T-cell (primary cell): ENCODE data around the gene HELZ. TPM values are rescaled to one million over a fixed set of nuclear protein-coding genes. Genes with fewer than 3 reads are reported as not detected.
"Not testable (repeated sequence)": the region's sequence is repeated elsewhere in the genome, so short reads cannot be mapped to it uniquely, and the experiment has no call there.

Source experiments
- ATAC-seq, 4 experiments: fragments of 200-7000 bp in 3 of 4; fragments of 150-1000 bp in 1 of 4; cut with Tn5 transposase; replicated peaks in 1 of 4; 1 replicate in 3 of 4; 2 replicates in 1 of 4; pipeline ENCODE4 v1.10.0; 2021; ENCODE audit warnings: moderate library complexity in 3 of 4, mild to moderate bottlenecking in 2 of 4, moderate number of reproducible peaks in 1 of 4
- CTCF ChIA-PET, 2 donors: fragments of 300-600 bp; sonication (Branson Sonifier 250); formaldehyde crosslinking; loops; one replicate each; lab custom pipeline; 2022; ENCODE audit warnings: antibody characterized with exemption in 2 of 2; lab: Charles Lee
- POLR2A ChIA-PET, 2 donors: fragments of 300-600 bp; sonication (Branson Sonifier 250); formaldehyde crosslinking; loops; one replicate each; lab custom pipeline; 2022; ENCODE audit warnings: antibody characterized with exemption in 2 of 2; lab: Charles Lee
- DNase-seq, 35 experiments: peaks; one replicate each; pipeline versions ENCODE4 v3.0.0 to v3.0.0-alpha.2; 2013 to 2023
- H3K27ac ChIP-seq: one replicate; pipeline ENCODE4 v1.5.1; 2013; ENCODE audit warnings: low read length
- H3K27me3 ChIP-seq, 2 experiments: replicated peaks in 1 of 2; 1 replicate in 1 of 2; 2 replicates in 1 of 2; pipeline versions ENCODE4 v1.6.1 to v1.7.0; 2013; ENCODE audit warnings: low read length in 1 of 2, mixed read lengths in 1 of 2; ENCODE audit not compliant: control insufficient read depth in 2 of 2, insufficient read depth in 2 of 2; ENCODE audit errors: extremely low read depth in 1 of 2
- H3K36me3 ChIP-seq, 2 donors: 1 replicate in 1 of 2; 2 replicates in 1 of 2; pipeline versions ENCODE4 v1.6.1 to v1.7.0; 2013; ENCODE audit warnings: low read length in 1 of 2; ENCODE audit not compliant: control insufficient read depth in 2 of 2, insufficient read depth in 1 of 2; ENCODE audit errors: extremely low read depth in 1 of 2
- H3K4me1 ChIP-seq, 2 experiments: 1 replicate in 1 of 2; 2 replicates in 1 of 2; pipeline versions ENCODE4 v1.6.1 to v1.7.0; 2013; ENCODE audit warnings: low read length in 2 of 2, mixed read lengths in 1 of 2; ENCODE audit not compliant: insufficient read depth in 2 of 2, control insufficient read depth in 1 of 2; ENCODE audit errors: extremely low read depth in 1 of 2
- H3K4me3 ChIP-seq, 2 donors: 1 replicate in 1 of 2; 2 replicates in 1 of 2; pipeline versions ENCODE4 v1.5.1 to v1.7.0; 2013; ENCODE audit warnings: mild to moderate bottlenecking in 2 of 2, low read length in 1 of 2, moderate library complexity in 1 of 2; ENCODE audit not compliant: control insufficient read depth in 1 of 2; ENCODE audit errors: extremely low read depth in 1 of 2
- H3K9me3 ChIP-seq: 2 replicates; pipeline ENCODE4 v1.7.0; 2013
- H3K27ac Mint-ChIP-seq, 2 donors: one replicate each; pipeline ENCODE4 v1.8.0; 2020 to 2021; ENCODE audit warnings: mild to moderate bottlenecking in 2 of 2, mixed read lengths in 2 of 2
- H3K27me3 Mint-ChIP-seq, 2 donors: one replicate each; pipeline ENCODE4 v1.8.0; 2021 to 2022; ENCODE audit warnings: mixed read lengths in 2 of 2
- H3K36me3 Mint-ChIP-seq: one replicate; pipeline ENCODE4 v1.8.0; 2021; ENCODE audit warnings: mixed read lengths
- H3K4me1 Mint-ChIP-seq, 3 donors: one replicate each; pipeline ENCODE4 v1.8.0; 2020 to 2022; ENCODE audit warnings: mixed read lengths in 3 of 3, mild to moderate bottlenecking in 1 of 3
- H3K4me3 Mint-ChIP-seq, 3 donors: one replicate each; pipeline ENCODE4 v1.8.0; 2020 to 2022; ENCODE audit warnings: mild to moderate bottlenecking in 3 of 3, mixed read lengths in 3 of 3, moderate library complexity in 3 of 3
- H3K9me3 Mint-ChIP-seq, 3 donors: one replicate each; pipeline ENCODE4 v1.8.0; 2020 to 2022; ENCODE audit warnings: mixed read lengths in 3 of 3
- WGBS: methylation state at CpG from one replicate; pipeline ENCODE4 v1.1.5; 2013; ENCODE audit warnings: missing lambda C conversion rate; ENCODE audit not compliant: insufficient coverage; 5-methylcytosine and 5-hydroxymethylcytosine counted together
- total RNA-seq, 35 experiments: library from RNA in 6 of 35; stranded (reverse) in 6 of 35; fragments of 120-200 nt in 1 of 35; gene quantifications; one replicate each; pipeline versions ENCODE4 v1.2.1 to v1.2.4 and lab custom pipeline; 2013 to 2026

The HELZ gene
- total RNA-seq, 5 donors from 2014 or later (not counting 1 experiment from before 2014, with no cell fraction given) = 76.0 to 115 (median 91.6) TPM

DNA sequence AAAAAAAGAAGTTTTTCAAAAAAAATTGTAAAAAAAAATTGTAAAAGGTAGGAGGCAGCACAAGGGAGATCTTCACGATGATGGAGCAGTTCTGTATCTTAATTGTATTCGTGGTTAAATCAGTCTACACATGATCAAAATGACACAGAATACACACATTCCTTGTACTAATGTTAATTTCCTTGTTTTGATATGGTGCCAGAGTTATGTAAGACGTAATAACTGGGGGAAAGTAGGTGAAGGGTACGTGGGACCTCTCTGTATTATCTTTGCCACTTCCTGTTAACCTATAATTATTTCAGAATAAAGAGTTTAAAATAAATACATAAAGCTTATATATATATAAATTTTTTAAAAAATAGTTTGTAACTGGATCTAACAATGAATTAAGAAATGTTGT lies 36.8 kb downstream of the HELZ start:
- H3K27me3 ChIP-seq = no peaks in the 10 kb centered on the region
- Mint-ChIP-seq H3K4me1 (peaks cover 34 to 52% (median 52%) of the 10 kb centered on the region in 3 donors), H3K27me3 (no peaks in the 10 kb centered on the region), H3K36me3 (peaks cover 25% of the 10 kb centered on the region), H3K9me3 (no peaks in the 10 kb centered on the region), H3K4me3 (peak overlapping the region in 1 of 3 donors; percentile 19), H3K27ac (peak overlapping the region; percentile 45 to 52)
- H3K4me3 ChIP-seq = no peak overlapping the region
- no peaks in the 10 kb centered on the region for H3K9me3 ChIP-seq
- CTCF ChIA-PET = interaction anchor here in 1 of 2 donors (1.5 kb wide), 1 partner anchor 14 kb away, joined by 4 read pairs; no protein-coding TSS in a partner anchor
- H3K27ac ChIP-seq = no peak overlapping the region
- peaks cover 2% of the 10 kb centered on the region in 2 experiments for H3K4me1 ChIP-seq
- POLR2A ChIA-PET = no interaction called here
- no CpG with 5 or more reads among the region's 4 CpGs for WGBS
- H3K36me3 ChIP-seq = peaks cover 0 to 9% of the 10 kb centered on the region in 2 donors
- no peak for DNase-seq
- ATAC-seq = no peak

DNA sequence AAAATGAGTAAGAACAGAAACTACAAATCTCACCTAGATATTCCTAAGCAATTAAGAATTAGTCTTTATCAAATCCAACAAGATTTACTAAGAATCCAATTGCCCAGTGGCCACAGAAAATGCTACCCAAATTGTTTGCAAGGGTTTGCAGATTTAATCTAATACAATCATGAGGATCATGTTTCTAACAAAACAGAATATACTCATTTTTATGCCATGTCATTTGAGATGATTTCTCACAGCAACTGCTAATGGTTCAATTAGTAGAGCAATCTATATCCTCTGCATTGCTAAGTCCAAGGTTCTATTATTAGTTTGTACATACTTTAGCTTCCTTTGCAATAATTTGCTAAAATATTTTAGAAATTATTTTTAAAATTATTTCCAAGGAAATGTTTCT lies 41.2 kb downstream of the HELZ start:
- Histone ChIP-seq H3K9me3 (no peaks in the 10 kb centered on the region), H3K36me3 (peaks cover 8 to 36% of the 10 kb centered on the region in 2 donors), H3K4me3 (no peak overlapping the region), H3K27ac (no peak overlapping the region), H3K27me3 (no peaks in the 10 kb centered on the region), H3K4me1 (peaks cover 2% of the 10 kb centered on the region in 2 experiments)
- H3K27me3 Mint-ChIP-seq = no peaks in the 10 kb centered on the region
- ChIA-PET POLR2A (no interaction called here), CTCF (interaction anchor here in 1 of 2 donors (0.9 kb wide), 1 partner anchor 18 kb away, joined by 3 read pairs; no protein-coding TSS in a partner anchor)
- peaks cover 17 to 28% (median 26%) of the 10 kb centered on the region in 3 donors for H3K4me1 Mint-ChIP-seq
- no peaks in the 10 kb centered on the region for H3K9me3 Mint-ChIP-seq
- no peak overlapping the region for H3K4me3 Mint-ChIP-seq
- DNase-seq = no peak
- peaks cover 35% of the 10 kb centered on the region for H3K36me3 Mint-ChIP-seq
- ATAC-seq = no peak
- no peak overlapping the region for H3K27ac Mint-ChIP-seq

DNA sequence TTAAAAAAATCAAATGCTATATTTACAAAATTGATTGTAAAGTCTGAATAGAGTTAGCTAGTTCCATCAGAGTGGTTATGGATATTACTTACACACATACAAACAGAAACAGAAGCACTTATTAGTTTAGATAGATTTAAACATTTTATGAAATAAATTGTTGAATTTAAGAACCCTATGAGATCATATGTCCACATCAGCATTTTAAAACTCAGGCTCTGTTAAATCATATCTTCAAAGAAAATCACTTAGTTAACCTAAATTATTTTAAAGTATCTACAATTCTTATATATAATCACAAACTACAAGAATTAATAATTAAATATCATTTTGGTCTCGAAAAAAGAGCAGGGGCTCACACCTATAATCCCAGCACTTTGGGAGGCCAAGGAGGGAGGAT lies 42.5 kb downstream of the HELZ start:
- no peak overlapping the region for H3K27ac ChIP-seq

DNA sequence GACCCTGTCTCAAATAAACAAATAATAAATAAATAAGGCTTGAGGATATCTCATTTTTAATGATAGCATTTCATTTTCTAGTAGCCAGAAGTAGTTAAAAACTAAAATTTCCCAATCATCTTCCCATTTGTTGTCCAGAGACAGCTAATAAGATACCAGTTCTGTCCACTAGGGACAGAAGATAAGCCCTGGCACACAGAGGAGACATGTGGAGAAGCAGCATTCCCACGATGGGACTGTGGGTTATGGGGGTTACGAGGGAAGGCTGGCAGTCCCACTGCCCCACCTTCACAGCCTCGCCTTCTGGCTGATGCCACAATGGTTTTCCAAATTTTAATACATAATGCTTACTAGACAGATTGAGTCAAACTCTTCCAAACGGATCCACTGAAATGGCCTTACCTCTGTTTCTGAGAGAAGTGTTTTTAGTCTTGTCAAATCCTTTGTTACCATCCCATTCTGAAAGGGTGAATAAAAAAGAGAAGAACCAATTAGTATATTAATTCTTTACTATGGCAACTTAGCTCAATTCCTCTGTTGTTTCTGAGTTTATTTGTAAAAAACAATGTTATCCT lies 44.2 kb downstream of the HELZ start:
- CTCF ChIA-PET = no interaction called here
- POLR2A ChIA-PET = no interaction called here
- peaks cover 5 to 7% (median 6%) of the 10 kb centered on the region in 3 donors for H3K9me3 Mint-ChIP-seq
- no CpG with 5 or more reads among the region's 4 CpGs for WGBS
- ATAC-seq = no peak
- Histone ChIP-seq H3K9me3 (no peaks in the 10 kb centered on the region), H3K27ac (no peak overlapping the region), H3K4me3 (no peak overlapping the region), H3K36me3 (peaks cover 16 to 45% of the 10 kb centered on the region in 2 donors), H3K27me3 (no peaks in the 10 kb centered on the region), H3K4me1 (no peaks in the 10 kb centered on the region)
- peaks cover 49% of the 10 kb centered on the region for H3K36me3 Mint-ChIP-seq
- DNase-seq = no peak
- H3K4me3 Mint-ChIP-seq = no peak overlapping the region
- H3K4me1 Mint-ChIP-seq = peaks cover 15 to 27% (median 22%) of the 10 kb centered on the region in 3 donors
- no peak overlapping the region for H3K27ac Mint-ChIP-seq
- H3K27me3 Mint-ChIP-seq = no peaks in the 10 kb centered on the region

More for the DNA sequence above, 42.5 kb downstream of the HELZ start:
- no CpG with 5 or more reads among the region's 1 CpG for WGBS
- ChIA-PET POLR2A (no interaction called here), CTCF (interaction anchor here (0.6 to 1.2 kb wide), 5 partner anchors 70 to 1420 kb away, joined by 3 read pairs; no protein-coding TSS in a partner anchor)
- Histone ChIP-seq H3K36me3 (peaks cover 8 to 36% of the 10 kb centered on the region in 2 donors), H3K4me1 (no peaks in the 10 kb centered on the region), H3K27me3 (no peaks in the 10 kb centered on the region), H3K9me3 (no peaks in the 10 kb centered on the region), H3K4me3 (no peak overlapping the region)
- Mint-ChIP-seq H3K27ac (no peak overlapping the region), H3K27me3 (no peaks in the 10 kb centered on the region), H3K36me3 (peaks cover 37% of the 10 kb centered on the region), H3K9me3 (peaks cover 0 to 2% (median under 1%) of the 10 kb centered on the region in 3 donors), H3K4me3 (no peak overlapping the region), H3K4me1 (peaks cover 5 to 20% (median 19%) of the 10 kb centered on the region in 3 donors)
- ATAC-seq = no peak
- no peak for DNase-seq

DNA sequence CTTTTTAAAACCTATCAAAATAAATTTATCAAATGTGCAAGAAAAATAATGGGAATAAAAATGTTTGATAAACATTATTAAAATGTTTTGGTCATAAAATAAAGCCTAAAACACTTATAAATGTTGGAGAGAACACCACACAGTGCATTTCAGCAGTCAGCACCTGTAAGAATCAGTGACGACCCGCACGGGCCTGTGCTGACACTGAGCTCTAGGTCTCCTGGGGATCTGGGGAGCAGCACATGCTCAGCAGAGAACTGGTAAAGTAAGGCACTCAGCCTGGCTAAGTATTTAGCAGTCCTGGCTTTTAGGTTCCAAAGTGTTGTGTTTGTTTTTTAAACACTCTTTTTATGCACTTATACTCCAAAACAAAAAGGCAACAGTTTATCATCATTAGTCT lies 46.9 kb downstream of the HELZ start:
- Histone ChIP-seq H3K36me3 (peaks cover 16 to 46% of the 10 kb centered on the region in 2 donors), H3K27me3 (no peaks in the 10 kb centered on the region), H3K9me3 (no peaks in the 10 kb centered on the region), H3K27ac (no peak overlapping the region), H3K4me1 (no peaks in the 10 kb centered on the region), H3K4me3 (no peak overlapping the region)
- no peak overlapping the region for H3K4me3 Mint-ChIP-seq
- H3K9me3 Mint-ChIP-seq = peaks cover 5 to 7% (median 6%) of the 10 kb centered on the region in 3 donors
- POLR2A ChIA-PET = no interaction called here
- CTCF ChIA-PET = interaction anchor here in 1 of 2 donors (0.7 kb wide), 1 partner anchor 86 kb away, joined by 3 read pairs; no protein-coding TSS in a partner anchor
- H3K4me1 Mint-ChIP-seq = peaks cover 14 to 17% (median 15%) of the 10 kb centered on the region in 3 donors
- no peaks in the 10 kb centered on the region for H3K27me3 Mint-ChIP-seq
- no peak overlapping the region for H3K27ac Mint-ChIP-seq
- 90% methylated on average over 3 of the region's 3 CpGs for WGBS
- DNase-seq (no peak), ATAC-seq (no peak)
- peaks cover 56% of the 10 kb centered on the region for H3K36me3 Mint-ChIP-seq

DNA sequence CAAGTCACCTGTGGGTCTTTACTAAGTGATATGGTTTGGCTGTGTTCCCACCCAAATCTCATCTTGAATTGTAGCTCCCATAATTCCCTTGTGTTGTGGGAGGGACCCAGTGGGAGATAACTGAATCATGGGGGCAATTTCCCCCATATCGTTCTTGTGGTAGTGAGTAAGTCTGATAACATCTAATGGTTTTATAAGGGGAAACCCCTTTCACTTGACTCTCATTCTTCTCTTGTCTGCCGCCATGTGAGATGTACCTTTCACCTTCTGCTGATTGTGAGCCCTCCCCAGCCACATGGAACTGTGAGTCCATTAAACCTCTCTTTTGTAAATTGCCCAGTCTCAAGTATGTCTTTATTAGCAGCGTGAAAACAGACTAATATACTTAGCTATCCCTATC lies 48.0 kb downstream of the HELZ start:
- ATAC-seq = not testable (repeated sequence)

More for the DNA sequence above, 48.0 kb downstream of the HELZ start:
- H3K4me3 Mint-ChIP-seq, H3K4me1 ChIP-seq, H3K27ac Mint-ChIP-seq, H3K27ac ChIP-seq, H3K9me3 Mint-ChIP-seq, CTCF ChIA-PET, H3K4me3 ChIP-seq, H3K27me3 Mint-ChIP-seq, H3K9me3 ChIP-seq, H3K27me3 ChIP-seq: not testable (repeated sequence)
- peaks cover 16 to 37% of the 10 kb centered on the region in 2 donors for H3K36me3 ChIP-seq
- POLR2A ChIA-PET = interaction anchor here in 1 of 2 donors (0.6 kb wide), 1 partner anchor 8 kb away, joined by 5 read pairs; no protein-coding TSS in a partner anchor
- WGBS = 83% methylated on average over 2 of the region's 3 CpGs
- DNase-seq = peak in 1 of 35 experiments; percentile 15
- Mint-ChIP-seq H3K36me3 (peaks cover 55% of the 10 kb centered on the region), H3K4me1 (peaks cover 14 to 20% (median 15%) of the 10 kb centered on the region in 3 donors)
